SU-DHL-6 (cell line): ENCODE measurements around the gene SMYD2.
A peak's percentile ranks its signal among the peaks of the same experiment; 100 is the strongest.

Experiments
- H2AFZ ChIP-seq: fragments of 200-600 bp; sonication (generic); 2 replicates; pipeline ENCODE4 v1.6.1; 2014; ENCODE audit warnings: low read depth, mild to moderate bottlenecking, moderate library complexity, mixed read lengths, antibody characterized with exemption, low read length; ENCODE audit not compliant: severe bottlenecking
- H3F3A ChIP-seq: fragments of 200-600 bp; shearing (Covaris generic); 2 replicates; pipeline ENCODE4 v1.6.0; 2016; ENCODE audit warnings: antibody characterized with exemption, mild to moderate bottlenecking; ENCODE audit not compliant: insufficient read depth
- H3K27ac ChIP-seq: fragments of 200-600 bp; sonication (generic); 2 replicates; pipeline ENCODE4 v1.5.1; 2016; ENCODE audit warnings: low read depth, mild to moderate bottlenecking, low read length, moderate library complexity, mixed read lengths
- H3K27me3 ChIP-seq: fragments of 200-600 bp; sonication (generic), shearing (Covaris generic); 2 replicates; pipeline ENCODE4 v1.6.0; 2014; ENCODE audit warnings: mild to moderate bottlenecking, low read length
- H3K36me3 ChIP-seq: fragments of 200-600 bp; sonication (generic); 2 replicates; pipeline ENCODE4 v1.6.1; 2014; ENCODE audit warnings: mild to moderate bottlenecking, low read length, mixed read lengths
- H3K4me2 ChIP-seq: fragments of 300-600, 200-600 bp; shearing (Covaris generic), sonication (generic); 2 replicates; pipeline ENCODE4 v1.6.0; 2014; ENCODE audit warnings: low read length, low read depth, mild to moderate bottlenecking; ENCODE audit not compliant: poor library complexity, severe bottlenecking
- H3K4me3 ChIP-seq: fragments of 200-600 bp; sonication (generic); 2 replicates; pipeline ENCODE4 v1.5.1; 2014; ENCODE audit warnings: antibody characterized with exemption, low read length, mild to moderate bottlenecking, mixed read lengths; ENCODE audit not compliant: insufficient read depth, poor library complexity, severe bottlenecking
- H3K79me2 ChIP-seq: fragments of 200-600 bp; sonication (generic); 2 replicates; pipeline ENCODE4 v1.6.1; 2014; ENCODE audit warnings: mild to moderate bottlenecking, low read length, moderate library complexity; ENCODE audit not compliant: insufficient read depth
- H3K9ac ChIP-seq: fragments of 200-600 bp; sonication (generic); 2 replicates; pipeline ENCODE4 v1.7.0; 2014; ENCODE audit warnings: mild to moderate bottlenecking, low read length
- H3K9me2 ChIP-seq: fragments of 200-600 bp; sonication (generic); replicated peaks from 2 replicates; pipeline ENCODE4 v1.6.1; 2014; ENCODE audit warnings: low read length; ENCODE audit not compliant: insufficient read depth
- H3K9me3 ChIP-seq: fragments of 200-600 bp; sonication (generic); 2 replicates; pipeline ENCODE4 v1.6.1; 2014; ENCODE audit warnings: low read length, mixed read lengths; ENCODE audit not compliant: insufficient read depth
- H4K20me1 ChIP-seq: fragments of 200-600 bp; sonication (generic); 2 replicates; pipeline ENCODE4 v1.6.1; 2014; ENCODE audit warnings: low read depth, mild to moderate bottlenecking, antibody characterized with exemption, low read length, moderate library complexity, mixed read lengths
- EZH2phosphoT487 ChIP-seq: fragments of 200-600 bp; sonication (generic), shearing (Covaris generic); conservative IDR thresholded peaks from 2 replicates; pipeline ENCODE4 v1.6.1; 2018; ENCODE audit warnings: mild to moderate bottlenecking, antibody characterized with exemption, low read length, moderate library complexity, mixed read lengths
- TF ChIP-seq, protein P1 (sequence below): fragments of 200-600 bp; sonication (generic); IDR thresholded peaks from one replicate; pipeline ENCODE4 v1.5.1; 2017; ENCODE audit warnings: antibody characterized with exemption, mild to moderate bottlenecking, low read length, moderate library complexity; ENCODE audit not compliant: insufficient read depth, poor library complexity, severe bottlenecking

The SMYD2 gene

DNA sequence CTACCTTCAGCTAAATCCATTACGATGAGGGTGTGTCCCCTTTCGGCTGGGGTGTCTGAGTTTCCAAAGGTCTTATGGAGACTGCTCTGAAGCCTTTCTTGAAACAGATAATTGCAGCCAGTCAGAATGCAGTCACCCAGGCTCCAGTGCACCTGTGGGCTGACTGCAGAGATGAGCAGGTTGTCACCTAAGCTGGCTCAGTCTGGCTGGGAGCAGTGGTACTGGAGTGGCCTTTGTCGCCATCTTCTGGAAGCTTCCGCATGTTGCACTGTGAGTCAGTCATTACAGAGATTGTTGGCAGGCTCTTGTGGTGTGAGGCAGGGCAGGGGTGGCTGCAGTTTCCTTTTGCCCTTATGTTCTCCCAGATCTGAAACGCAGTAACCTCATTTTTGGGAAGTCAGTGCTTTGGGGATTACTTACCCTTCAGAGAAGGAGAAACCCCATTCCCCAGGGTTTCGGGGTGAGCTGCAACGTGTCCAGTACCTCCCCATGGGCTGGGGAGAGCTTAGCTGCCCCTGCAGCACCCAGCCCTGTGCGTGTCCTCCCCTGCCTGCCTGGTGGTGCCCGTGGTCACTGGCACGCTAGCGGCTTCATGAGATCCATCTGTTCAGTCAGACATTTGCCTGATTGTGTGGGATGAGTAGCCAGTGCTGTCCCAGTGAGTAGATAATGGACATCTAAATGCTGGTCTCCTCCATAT, 48.0 kb downstream of the SMYD2 start:
- Histone ChIP-seq H3F3A (no peaks in the 10 kb centered on the region), H3K9me3 (no peaks in the 10 kb centered on the region), H3K4me3 (no peak overlapping the region), H3K36me3 (no peaks in the 10 kb centered on the region), H3K27me3 (no peaks in the 10 kb centered on the region), H3K79me2 (no peaks in the 10 kb centered on the region), H3K9ac (no peak overlapping the region), H3K27ac (no peak overlapping the region), H4K20me1 (no peaks in the 10 kb centered on the region), H3K4me2 (no peak overlapping the region), H3K9me2 (no peaks in the 10 kb centered on the region), H2AFZ (no peak overlapping the region)
- TF ChIP-seq EZH2phosphoT487 = no peak
- TF ChIP-seq, protein P1, sequence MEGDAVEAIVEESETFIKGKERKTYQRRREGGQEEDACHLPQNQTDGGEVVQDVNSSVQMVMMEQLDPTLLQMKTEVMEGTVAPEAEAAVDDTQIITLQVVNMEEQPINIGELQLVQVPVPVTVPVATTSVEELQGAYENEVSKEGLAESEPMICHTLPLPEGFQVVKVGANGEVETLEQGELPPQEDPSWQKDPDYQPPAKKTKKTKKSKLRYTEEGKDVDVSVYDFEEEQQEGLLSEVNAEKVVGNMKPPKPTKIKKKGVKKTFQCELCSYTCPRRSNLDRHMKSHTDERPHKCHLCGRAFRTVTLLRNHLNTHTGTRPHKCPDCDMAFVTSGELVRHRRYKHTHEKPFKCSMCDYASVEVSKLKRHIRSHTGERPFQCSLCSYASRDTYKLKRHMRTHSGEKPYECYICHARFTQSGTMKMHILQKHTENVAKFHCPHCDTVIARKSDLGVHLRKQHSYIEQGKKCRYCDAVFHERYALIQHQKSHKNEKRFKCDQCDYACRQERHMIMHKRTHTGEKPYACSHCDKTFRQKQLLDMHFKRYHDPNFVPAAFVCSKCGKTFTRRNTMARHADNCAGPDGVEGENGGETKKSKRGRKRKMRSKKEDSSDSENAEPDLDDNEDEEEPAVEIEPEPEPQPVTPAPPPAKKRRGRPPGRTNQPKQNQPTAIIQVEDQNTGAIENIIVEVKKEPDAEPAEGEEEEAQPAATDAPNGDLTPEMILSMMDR = peak; percentile 69

DNA sequence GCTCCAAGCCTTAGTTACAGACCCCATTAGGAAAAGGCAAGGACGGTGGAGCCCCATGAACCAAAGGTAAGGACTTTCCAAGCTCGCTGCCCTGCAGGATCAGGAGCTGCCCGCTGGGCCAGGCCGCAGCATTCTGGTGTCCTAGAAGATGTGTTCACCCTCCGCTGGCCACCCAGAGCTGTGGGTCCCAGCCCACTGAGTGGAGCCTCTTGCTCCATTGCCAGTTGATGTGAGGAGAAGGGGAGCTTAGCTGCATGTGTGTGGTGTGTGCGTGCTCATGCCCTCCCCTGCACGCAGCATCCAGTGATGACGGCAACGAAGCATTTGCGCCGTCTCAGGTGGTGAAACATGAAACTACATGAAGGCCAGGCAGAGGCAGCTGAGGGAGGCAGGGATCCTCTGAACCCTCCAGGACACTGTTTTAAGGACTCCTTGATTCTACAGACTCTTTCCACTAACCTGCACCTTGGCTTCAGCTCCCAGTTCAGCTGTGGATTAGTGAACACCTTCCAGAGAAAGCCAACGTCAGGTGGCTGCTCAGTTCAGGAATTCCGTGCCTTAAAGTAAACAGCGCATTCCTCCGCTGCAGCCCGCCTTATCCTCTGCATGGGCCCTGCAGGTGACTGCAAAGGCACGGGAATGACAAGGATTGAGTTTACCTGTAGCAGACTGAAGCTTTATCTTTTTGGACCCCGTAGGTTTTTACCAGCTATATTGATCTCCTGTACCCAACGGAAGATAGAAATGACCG, 48.7 kb downstream of the SMYD2 start:
- Histone ChIP-seq H3K36me3 (no peaks in the 10 kb centered on the region), H3K9me2 (no peaks in the 10 kb centered on the region), H3K27ac (no peak overlapping the region), H3F3A (no peaks in the 10 kb centered on the region), H3K4me2 (no peak overlapping the region), H2AFZ (no peak overlapping the region), H3K27me3 (no peaks in the 10 kb centered on the region), H3K9me3 (no peaks in the 10 kb centered on the region), H4K20me1 (no peaks in the 10 kb centered on the region), H3K9ac (no peak overlapping the region), H3K79me2 (no peaks in the 10 kb centered on the region), H3K4me3 (no peak overlapping the region)
- TF ChIP-seq EZH2phosphoT487 = no peak
- TF ChIP-seq, protein P1 = no peak

DNA sequence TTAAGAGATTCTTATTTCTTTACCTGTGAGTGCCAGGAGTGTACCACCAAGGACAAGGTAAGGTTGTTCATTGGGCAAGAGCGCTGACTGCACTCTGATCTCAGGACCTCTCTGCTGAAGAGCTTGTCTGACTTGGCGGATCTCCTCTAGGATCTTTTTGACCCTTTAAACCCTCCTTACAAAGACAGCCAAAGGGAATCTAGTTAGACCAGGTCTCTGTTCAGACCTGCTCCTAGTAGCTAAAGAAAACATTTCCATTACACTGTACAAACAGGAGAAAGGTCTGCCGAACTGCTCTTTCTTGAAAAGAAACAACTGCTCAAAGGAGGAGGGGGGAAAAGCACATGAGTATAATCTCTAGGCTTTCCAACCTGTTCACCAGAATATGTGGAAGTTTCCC, 49.3 kb downstream of the SMYD2 start:
- H3K9me3 ChIP-seq = no peaks in the 10 kb centered on the region
- H2AFZ ChIP-seq = no peak overlapping the region
- H3K27me3 ChIP-seq = no peaks in the 10 kb centered on the region
- no peaks in the 10 kb centered on the region for H3K9me2 ChIP-seq
- no peak overlapping the region for H3K9ac ChIP-seq
- no peaks in the 10 kb centered on the region for H4K20me1 ChIP-seq
- H3K79me2 ChIP-seq = no peaks in the 10 kb centered on the region
- no peaks in the 10 kb centered on the region for H3F3A ChIP-seq
- no peak overlapping the region for H3K27ac ChIP-seq
- H3K36me3 ChIP-seq = no peaks in the 10 kb centered on the region
- no peak overlapping the region for H3K4me2 ChIP-seq
- H3K4me3 ChIP-seq = no peak overlapping the region
- no peak for TF ChIP-seq EZH2phosphoT487
- TF ChIP-seq, protein P1 = no peak
